Effector memory CD4-positive, alpha-beta T cell (primary cell): ENCODE results near the gene ZNF366.

Source experiments
- DNase-seq, 3 donors: peaks; one replicate each; pipeline ENCODE4 v3.0.0-alpha.2; 2020
- H3K27ac ChIP-seq: 2 replicates; pipeline ENCODE4 v1.7.0; 2013; ENCODE audit warnings: mild to moderate bottlenecking, low read length, moderate library complexity; ENCODE audit not compliant: insufficient read depth, poor library complexity, severe bottlenecking
- H3K27me3 ChIP-seq: replicated peaks from 2 replicates; pipeline ENCODE4 v1.7.0; 2013; ENCODE audit warnings: mild to moderate bottlenecking, low read length; ENCODE audit not compliant: insufficient read depth, control insufficient read depth, poor library complexity, severe bottlenecking
- H3K36me3 ChIP-seq: 2 replicates; pipeline ENCODE4 v1.7.0; 2013; ENCODE audit warnings: mild to moderate bottlenecking, low read length, moderate library complexity; ENCODE audit not compliant: control insufficient read depth, insufficient read depth
- H3K4me1 ChIP-seq: 2 replicates; pipeline ENCODE4 v1.7.0; 2013; ENCODE audit warnings: low read length, mild to moderate bottlenecking; ENCODE audit not compliant: control insufficient read depth, insufficient read depth, poor library complexity, severe bottlenecking
- H3K4me3 ChIP-seq: 2 replicates; pipeline ENCODE4 v1.7.0; 2013; ENCODE audit warnings: low read length, low read depth, mild to moderate bottlenecking; ENCODE audit not compliant: insufficient read depth, poor library complexity, severe bottlenecking
- H3K9me3 ChIP-seq: 2 replicates; pipeline ENCODE4 v1.7.0; 2013; ENCODE audit warnings: mild to moderate bottlenecking, low read length, moderate library complexity; ENCODE audit not compliant: control insufficient read depth

Gene ZNF366

DNA sequence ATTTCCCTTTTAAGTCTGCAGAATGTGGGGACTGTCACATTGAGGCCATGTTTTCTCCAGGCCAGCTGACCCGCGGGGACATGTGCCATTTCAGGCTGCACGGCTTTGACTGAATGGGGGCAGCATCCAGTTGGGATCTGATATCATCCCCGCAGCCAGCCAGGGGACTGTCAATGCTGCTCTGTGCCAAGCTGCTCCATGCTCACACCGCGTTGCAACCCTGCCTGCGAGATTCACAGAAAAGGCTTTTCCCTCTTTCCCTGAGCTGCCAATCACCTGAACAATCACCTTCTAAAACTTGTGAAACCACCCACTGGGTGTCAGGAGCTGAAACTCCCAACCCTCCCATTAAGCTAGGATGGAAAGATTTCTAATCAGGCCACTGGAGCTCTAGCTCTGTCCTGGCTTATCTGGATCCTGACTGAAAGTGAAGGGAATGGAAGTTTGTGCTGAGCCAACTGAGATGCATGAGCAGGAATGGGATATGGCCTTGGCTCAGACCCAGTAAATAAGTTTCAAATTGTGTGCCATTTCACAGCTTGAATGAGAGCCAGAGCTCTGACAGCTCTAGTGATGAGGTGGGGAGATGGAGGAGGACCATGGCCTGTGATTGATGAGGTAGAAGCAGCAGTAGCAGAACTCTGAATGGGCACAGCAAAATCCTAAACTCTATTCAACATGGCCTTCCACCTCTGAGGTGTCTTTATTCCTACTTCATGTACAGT is 34.5 kb upstream of the ZNF366 start:
- Histone ChIP-seq H3K27ac (no peak overlapping the region), H3K4me3 (no peak overlapping the region), H3K27me3 (no peaks in the 10 kb centered on the region), H3K9me3 (no peaks in the 10 kb centered on the region), H3K4me1 (no peaks in the 10 kb centered on the region), H3K36me3 (no peaks in the 10 kb centered on the region)
- DNase-seq: no peak

- Histone ChIP-seq H3K4me3 (no peak overlapping the region), H3K36me3 (no peaks in the 10 kb centered on the region), H3K27me3 (no peaks in the 10 kb centered on the region), H3K4me1 (no peaks in the 10 kb centered on the region), H3K9me3 (no peaks in the 10 kb centered on the region), H3K27ac (no peak overlapping the region)
- no peak for DNase-seq
Observed at GRCh38 chr5:72540759-72541438, 33.7 kb upstream of the ZNF366 start.

- H3K27ac ChIP-seq: no peak overlapping the region
- no peak for DNase-seq
- H3K9me3 ChIP-seq: no peaks in the 10 kb centered on the region
- no peaks in the 10 kb centered on the region for H3K36me3 ChIP-seq
- no peaks in the 10 kb centered on the region for H3K4me1 ChIP-seq
- no peaks in the 10 kb centered on the region for H3K27me3 ChIP-seq
- H3K4me3 ChIP-seq: no peak overlapping the region
Observed at GRCh38 chr5:72539726-72540125, 32.5 kb upstream of the ZNF366 start.

GRCh38 chr5:72539038-72539437 is 31.8 kb upstream of the ZNF366 start:
- no peaks in the 10 kb centered on the region for H3K4me1 ChIP-seq
- H3K27me3 ChIP-seq: no peaks in the 10 kb centered on the region
- H3K27ac ChIP-seq: no peak overlapping the region
- no peak overlapping the region for H3K4me3 ChIP-seq
- DNase-seq: no peak
- no peaks in the 10 kb centered on the region for H3K9me3 ChIP-seq
- H3K36me3 ChIP-seq: no peaks in the 10 kb centered on the region

DNA sequence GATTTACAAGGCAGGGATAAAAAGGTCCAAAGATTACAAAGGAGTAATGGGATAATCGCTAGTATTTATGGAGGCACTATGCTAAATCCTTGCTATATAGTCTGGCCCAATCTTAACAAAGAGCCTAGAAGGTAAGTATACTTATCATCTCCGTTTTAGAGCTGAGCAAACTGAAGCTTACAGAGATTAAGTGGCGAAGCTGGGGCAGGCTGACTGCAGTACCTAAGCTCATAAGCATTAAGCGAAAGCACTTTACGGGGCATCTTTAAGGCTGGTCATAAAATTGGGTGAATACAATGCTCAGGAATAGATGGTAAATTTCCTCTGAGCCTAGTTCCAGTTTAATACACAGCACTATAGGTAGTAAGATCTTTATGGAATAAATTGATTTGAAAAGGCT is 30.0 kb upstream of the ZNF366 start:
- Histone ChIP-seq H3K27me3 (no peaks in the 10 kb centered on the region), H3K27ac (no peak overlapping the region), H3K36me3 (no peaks in the 10 kb centered on the region), H3K4me1 (no peaks in the 10 kb centered on the region), H3K9me3 (no peaks in the 10 kb centered on the region), H3K4me3 (no peak overlapping the region)
- no peak for DNase-seq

DNA sequence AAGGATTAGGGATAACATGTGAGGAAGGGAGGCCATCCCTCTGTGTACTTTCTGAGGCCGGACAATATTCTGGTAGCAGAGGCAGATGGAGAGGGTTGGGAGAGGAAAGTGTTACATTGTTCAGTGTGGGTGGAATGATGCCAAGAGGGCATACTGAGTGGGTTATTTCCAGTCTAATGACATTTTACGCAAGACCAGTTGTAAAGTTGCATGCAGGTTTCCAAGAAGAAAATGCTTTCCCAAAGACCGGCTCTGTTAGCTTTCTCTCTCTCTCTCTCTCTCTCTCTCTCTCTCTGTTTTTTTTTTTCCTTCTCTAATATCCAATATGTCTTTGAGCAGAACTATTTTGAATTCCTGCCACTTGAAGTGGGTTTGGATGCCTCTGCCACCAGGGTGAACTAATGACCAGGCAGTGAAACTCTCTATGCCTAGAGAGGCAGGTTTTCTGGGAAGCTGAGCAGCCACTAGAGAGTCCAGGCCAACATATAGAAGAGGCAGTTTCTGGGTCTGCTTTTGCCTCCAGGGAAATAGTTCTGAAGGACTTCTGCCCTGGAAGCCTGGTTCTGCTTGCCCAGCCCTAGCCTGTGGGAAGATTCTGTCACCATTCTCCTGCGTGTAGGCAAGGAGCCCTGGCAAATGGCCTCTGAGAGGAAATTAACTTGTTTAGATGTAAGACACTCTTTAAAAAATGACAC is 24.4 kb upstream of the ZNF366 start:
- H3K27ac ChIP-seq: no peak overlapping the region

DNA sequence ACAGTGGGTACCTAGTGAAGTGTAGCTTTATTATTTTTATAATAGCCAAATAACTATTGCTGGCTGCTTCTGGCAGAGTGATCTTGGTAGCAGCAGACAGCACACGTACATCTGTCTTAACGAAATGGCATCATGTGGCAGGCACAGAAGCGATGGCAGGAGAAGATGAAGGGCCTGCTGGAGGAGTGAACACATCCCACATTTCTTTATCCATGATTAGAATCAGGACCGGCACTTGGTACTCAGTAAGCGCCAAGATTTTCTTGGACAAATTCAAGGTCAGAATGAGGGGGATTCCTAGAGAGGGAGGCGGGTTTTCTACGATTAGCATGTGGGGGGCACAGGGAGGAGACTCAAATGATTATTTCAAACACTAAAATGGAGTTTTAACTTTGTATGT is 23.0 kb upstream of the ZNF366 start:
- H3K4me1 ChIP-seq: no peaks in the 10 kb centered on the region
- no peaks in the 10 kb centered on the region for H3K36me3 ChIP-seq
- H3K9me3 ChIP-seq: no peaks in the 10 kb centered on the region
- H3K4me3 ChIP-seq: no peak overlapping the region
- H3K27me3 ChIP-seq: no peaks in the 10 kb centered on the region
- no peak for DNase-seq
- no peak overlapping the region for H3K27ac ChIP-seq

More for the DNA sequence above, 24.4 kb upstream of the ZNF366 start:
- H3K36me3 ChIP-seq: no peaks in the 10 kb centered on the region
- H3K4me1 ChIP-seq: no peaks in the 10 kb centered on the region
- no peaks in the 10 kb centered on the region for H3K27me3 ChIP-seq
- DNase-seq: no peak
- no peak overlapping the region for H3K4me3 ChIP-seq
- H3K9me3 ChIP-seq: no peaks in the 10 kb centered on the region

GRCh38 chr5:72529383-72529782 is 22.2 kb upstream of the ZNF366 start:
- DNase-seq: no peak
- Histone ChIP-seq H3K4me3 (no peak overlapping the region), H3K27ac (no peak overlapping the region), H3K36me3 (no peaks in the 10 kb centered on the region), H3K9me3 (no peaks in the 10 kb centered on the region), H3K4me1 (no peaks in the 10 kb centered on the region), H3K27me3 (no peaks in the 10 kb centered on the region)

- no peaks in the 10 kb centered on the region for H3K36me3 ChIP-seq
- H3K4me1 ChIP-seq: no peaks in the 10 kb centered on the region
- H3K27ac ChIP-seq: no peak overlapping the region
- DNase-seq: no peak
- H3K4me3 ChIP-seq: no peak overlapping the region
- no peaks in the 10 kb centered on the region for H3K9me3 ChIP-seq
- no peaks in the 10 kb centered on the region for H3K27me3 ChIP-seq
Observed at GRCh38 chr5:72525816-72526215, 18.6 kb upstream of the ZNF366 start.

DNA sequence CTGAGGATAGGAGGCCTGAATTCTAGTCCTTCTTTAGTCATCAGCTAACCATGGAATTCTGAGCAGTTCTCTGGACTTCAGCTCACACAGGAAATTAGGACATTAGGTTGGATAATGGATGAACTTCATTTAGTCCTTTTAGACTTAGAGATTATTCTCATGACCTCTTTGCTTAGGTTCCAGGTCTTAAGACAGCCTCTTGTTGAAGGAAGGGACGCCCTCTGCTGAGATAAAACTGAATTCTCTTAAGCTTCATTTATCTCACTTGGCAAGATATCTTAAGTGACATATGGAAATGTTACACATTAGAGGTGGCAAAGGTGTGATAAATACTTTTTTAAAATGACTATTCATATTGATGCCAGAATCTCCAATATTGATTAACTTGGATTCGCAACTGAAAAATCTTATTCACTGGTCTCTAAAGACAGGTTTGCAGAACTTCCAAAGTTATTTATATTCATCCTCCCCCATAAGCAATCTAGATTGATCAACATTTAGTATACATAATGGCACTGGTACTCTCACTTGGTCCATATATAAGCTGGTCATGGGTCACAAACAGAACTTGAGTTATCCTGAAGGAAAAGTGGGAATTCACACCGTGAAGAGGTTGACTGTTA is 16.9 kb upstream of the ZNF366 start:
- DNase-seq: no peak
- Histone ChIP-seq H3K9me3 (no peaks in the 10 kb centered on the region), H3K27ac (no peak overlapping the region), H3K36me3 (no peaks in the 10 kb centered on the region), H3K4me3 (no peak overlapping the region), H3K27me3 (no peaks in the 10 kb centered on the region), H3K4me1 (no peaks in the 10 kb centered on the region)
